GM18867 (cell line): Measurements from ENCODE around the gene CDT1.
"Not testable (repeated sequence)": the region's sequence is repeated elsewhere in the genome, so short reads cannot be mapped to it uniquely, and the experiment has no call there.

Experiments
- ATAC-seq: cut with Tn5 transposase; IDR thresholded peaks from one replicate; pipeline ENCODE4 v1.9.1; 2021; ENCODE audit warnings: mild to moderate bottlenecking, moderate library complexity; ENCODE audit not compliant: unreplicated experiment

Gene CDT1

DNA sequence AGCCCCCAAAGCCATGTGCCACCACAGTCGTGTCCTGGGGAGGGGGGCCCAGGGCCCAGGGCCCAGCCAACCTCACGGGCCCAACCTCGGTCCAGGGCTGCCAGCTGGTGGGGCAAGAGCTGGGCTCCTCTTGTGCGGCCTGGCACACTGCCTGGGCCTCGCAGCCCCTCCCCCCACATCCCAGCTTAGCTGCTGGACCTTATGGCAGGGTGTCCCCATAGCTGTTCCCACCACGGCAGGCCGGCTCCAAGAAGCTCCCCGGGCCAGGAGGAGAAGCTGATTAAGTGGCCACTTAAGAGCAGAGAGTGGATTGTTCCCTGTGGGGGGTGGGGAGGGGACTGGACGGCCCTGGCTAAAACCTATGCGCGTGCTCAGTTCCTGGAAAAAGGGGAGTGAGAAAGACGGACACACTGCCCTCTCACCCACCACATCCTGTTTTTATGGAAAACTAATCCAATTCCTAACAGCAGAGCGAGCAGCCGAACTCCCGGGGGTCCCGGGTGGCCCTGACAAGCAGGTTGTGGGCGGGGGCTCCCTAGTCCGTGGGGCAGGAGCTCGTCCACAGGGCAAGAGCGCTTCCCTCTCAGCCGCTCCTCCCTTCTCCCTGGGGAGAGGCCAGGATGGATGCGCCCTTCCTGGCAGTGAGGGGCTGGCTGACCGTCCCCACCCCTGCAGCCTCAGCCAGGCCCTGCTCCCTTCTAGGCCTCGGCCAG, 35.4 kb upstream of the CDT1 start:
- ATAC-seq = no peak

GRCh38 chr16:88769617-88770460, 33.8 kb upstream of the CDT1 start:
- ATAC-seq = no peak

DNA sequence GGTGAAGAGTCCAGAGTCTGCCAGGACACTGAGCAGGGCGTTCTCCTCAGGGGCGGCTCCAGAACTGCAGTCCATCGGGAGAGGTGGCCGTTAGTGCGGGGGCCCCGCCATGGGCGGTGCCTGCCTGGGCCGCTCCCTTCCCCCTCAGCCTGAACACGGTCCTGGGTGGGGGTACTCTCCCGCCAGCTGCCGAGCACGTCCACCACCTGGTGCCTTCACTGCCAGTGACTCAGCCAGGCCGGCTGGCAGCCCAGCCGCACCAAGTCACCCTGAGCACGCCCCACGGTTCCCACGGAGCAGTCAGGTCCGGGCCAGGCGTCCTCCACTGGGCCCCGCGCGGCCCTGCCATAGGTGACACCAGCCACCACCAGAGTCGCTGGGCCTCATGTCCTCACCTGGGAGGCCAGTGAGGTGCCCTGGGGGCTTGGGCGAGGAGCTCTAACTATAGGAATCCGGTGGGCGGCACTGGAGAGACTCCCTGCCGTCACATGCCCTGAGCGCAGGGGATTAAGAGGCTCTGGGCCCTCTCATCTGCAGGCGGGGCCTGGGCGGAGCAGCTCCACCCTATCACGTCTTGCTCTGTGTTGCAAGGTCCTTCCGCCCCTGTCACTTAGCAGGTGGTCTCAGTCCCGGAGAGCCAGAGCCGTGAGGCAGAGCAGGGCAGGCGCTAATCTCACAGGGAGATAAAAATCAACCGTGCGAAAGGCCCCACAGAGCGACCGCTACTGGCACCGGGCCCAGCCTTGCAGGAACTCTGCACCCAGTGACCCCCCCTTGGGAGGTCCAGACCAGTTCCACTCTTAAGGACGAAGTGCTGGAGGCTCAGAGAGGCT, 32.9 kb upstream of the CDT1 start:
- ATAC-seq = no peak

- ATAC-seq = no peak
These were observed 32.3 kb upstream of the CDT1 start for GRCh38 chr16:88771294-88771772.

DNA sequence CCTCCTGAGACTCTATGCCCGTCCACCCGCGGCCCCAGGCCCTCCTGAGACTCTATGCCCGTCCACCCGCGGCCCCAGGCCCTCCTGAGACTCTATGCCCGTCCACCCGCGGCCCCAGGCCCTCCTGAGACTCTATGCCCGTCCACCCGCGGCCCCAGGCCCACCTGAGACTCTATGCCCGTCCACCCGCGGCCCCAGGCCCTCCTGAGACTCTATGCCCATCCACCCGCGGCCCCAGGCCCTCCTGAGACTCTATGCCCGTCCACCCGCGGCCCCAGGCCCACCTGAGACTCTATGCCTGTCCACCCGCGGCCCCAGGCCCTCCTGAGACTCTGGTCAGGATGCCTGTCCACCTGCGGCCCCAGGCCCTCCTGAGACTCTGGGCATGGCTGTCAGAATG, 31.8 kb upstream of the CDT1 start:
- not testable (repeated sequence) for ATAC-seq

DNA sequence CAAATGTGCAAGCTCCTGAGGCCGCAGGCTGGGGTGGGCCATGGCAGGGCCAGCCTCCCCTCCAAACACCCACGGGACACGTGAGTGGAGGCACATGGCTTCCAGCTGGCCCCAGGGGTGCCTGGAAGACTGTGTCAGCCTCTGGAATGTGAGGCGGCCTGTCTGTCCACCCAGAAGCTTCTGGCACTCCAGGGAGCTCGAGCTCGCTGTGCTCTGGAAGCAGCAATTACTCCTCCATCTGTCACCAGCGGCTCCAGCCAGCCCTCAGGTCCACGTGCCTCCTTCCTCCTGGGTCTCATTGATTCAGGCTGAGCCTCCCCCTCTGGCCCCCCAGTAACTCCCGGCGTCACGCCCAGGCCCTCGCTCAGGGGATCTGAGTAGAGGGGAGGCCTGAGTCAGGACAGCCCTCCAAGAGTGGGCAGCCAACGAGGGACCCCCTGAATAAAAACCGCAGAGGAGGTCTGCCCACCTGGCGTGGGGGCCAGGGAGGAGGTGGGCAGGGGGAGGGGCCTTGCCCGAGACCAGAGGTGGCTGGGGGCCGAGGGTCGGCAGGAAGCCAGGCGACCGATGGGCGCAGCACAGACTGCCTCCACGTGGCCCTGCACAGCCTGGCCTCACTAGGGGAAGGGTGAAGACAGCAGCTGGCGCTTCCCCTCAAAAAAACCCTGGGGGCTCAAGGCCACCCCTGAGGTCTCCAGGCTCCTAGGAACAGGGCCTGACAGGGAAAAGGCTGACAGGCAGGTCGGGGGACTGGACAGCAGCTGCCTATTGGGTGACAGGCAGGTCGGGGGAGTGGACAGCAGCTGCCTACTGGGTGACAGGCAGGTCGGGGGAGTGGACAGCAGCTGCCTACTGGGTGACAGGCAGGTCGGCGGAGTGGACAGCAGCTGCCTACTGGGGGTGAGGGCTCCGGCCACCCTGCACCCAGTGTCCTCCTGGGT, 30.4 kb upstream of the CDT1 start:
- ATAC-seq = no peak

DNA sequence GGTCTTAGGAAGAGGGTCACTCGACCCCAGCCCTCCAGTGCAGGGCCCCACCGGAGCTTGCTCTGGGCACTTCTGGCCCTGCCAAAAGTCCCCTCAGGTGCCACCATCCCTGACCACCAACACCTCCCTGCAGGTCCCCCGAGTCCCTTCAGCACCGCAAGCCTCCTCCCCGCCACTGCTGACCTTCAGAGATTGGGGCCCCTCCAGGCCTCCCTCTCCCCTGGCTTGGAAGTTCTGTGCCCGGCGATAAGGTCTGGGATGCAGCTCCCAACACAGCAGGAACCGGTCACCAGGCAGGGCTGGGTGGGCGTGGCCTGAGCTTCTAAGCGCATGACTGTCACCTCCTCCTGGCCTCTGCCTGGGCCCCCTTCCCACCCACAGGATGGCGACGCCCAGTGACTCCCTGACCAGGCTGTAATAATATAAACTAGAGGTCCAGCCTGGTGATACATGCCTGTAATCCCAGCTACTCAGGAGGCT, 29.7 kb upstream of the CDT1 start:
- no peak for ATAC-seq

GRCh38 chr16:88774544-88775393, 28.8 kb upstream of the CDT1 start:
- no peak for ATAC-seq

DNA sequence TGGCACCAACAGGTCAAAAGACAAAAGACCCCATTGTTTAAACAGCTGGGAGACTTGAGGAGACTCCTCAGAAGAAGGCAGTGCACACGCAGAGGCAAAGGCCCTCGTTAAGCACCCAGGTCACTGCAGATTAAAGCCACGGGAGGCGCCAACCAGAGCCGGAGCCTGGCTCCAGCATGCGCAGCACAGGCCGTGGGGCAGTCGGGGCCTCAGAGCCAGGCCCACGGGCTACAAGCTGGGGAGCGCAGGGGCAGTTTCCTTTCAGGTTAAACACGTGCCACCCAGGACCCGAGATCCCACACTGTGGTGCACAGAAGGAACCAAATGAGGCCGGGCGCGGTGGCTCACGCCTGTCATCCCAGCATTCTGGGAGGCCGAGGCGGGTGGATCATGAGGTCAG, 27.8 kb upstream of the CDT1 start:
- no peak for ATAC-seq

DNA sequence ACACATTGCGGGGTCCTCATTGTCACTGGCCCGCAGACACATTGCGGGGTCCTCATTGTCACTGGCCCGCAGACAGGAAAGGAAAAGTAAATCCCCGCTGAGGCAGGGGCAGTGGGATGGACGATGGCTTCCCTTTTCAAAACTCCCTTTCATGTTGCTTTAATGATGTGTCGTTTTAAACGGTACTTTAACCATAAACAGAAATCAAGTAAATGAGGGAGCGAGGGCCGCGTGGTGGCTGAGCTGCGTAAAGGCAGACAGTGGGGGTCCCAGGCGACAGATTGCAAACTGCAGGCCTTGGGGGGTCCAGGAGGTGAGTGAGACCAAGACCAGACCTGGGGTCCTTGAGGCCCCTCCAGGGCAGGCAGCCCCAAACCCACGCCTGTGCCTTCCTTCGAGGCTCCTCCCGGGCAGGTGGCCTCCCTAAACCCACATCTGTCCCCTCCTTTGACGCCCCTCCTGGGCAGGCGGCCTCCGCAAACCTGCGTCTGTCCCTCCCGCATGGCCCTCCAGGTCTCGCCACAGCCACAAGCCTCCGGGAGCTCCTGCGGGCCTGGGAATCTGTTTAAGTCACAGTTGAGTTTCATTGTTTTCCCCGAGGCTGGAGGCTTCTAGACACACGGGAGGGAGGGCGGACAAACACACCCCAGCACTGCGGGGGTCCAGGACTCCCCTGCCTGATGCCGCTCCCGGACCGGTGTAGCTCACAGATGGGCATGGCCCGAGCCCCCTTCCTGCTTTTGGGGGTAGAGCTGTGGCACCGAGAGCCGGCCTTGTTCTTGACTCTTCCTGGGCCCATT, 25.9 kb upstream of the CDT1 start:
- no peak for ATAC-seq

DNA sequence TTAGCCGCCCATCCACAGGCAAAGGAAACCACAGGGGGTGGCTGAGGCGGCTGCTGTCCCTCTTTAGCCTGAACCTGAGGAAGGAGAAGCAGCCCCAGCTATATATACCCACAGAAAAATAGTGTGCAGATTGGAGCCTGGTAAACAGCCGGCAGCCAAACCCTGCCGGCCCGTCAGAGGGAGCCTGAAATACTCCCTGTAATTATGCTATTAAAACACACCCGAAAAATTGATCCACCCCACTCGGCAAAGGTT, 25.4 kb upstream of the CDT1 start:
- no peak for ATAC-seq

DNA sequence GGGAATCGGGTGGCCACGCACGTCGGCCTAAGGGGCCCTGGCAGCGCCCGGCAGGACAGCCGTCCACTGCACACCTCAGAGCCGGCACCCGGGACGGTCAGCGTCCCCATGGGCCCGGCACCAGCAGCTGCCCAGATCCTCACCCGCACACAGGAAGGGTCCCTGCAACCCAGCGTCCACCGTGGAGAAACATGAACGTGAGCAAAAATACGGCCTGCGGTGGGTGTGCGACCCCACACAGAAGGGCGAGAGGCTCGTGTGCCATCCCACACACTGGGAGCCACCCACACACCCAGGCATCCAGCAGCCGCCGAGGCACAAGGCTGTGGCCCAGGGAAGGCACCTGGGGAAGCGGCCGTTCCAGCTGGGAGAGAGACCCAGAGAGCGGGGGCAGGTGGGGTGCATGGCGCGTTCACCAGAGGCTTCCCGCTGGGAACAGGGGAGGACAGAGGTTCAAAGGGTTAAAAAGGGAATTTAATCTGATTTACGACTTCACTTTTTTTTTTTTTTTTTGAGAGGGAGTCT, 25.0 kb upstream of the CDT1 start:
- no peak for ATAC-seq

DNA sequence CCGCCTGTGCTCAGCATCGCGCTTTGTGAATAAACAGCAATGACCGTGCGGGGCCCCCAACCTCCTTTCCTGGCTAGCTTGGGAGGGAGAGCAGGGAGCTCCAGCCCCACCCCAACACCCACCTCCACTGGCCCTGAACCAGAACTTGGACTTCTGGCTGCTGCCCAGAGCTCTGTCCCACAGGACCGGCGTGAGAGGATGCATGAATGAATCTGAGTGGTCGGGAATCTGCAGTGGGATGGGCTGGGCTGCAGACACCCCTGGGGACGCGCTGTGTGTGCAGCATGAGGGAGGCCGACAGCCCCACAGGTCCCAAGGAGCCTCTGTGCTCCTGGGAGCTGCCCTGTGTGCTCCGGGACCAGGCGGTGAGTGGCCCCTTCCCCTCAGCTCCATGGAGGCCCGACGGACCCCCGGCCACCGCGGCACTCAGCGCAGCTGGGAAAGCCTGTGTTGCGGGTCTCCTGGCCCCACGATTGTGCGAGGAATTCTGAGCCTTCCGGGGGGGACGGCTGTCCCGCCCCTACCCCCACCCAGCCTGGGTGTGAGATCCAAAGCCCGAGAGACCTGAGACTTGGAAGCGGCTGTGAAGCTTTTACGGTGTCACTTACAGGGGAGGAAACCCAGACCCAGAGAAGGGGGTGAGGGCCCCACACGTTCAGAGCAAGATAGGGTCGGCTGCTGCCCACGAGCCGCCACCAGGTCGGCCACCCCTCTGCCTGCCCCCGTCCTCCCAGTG, 24.0 kb upstream of the CDT1 start:
- ATAC-seq = no peak

DNA sequence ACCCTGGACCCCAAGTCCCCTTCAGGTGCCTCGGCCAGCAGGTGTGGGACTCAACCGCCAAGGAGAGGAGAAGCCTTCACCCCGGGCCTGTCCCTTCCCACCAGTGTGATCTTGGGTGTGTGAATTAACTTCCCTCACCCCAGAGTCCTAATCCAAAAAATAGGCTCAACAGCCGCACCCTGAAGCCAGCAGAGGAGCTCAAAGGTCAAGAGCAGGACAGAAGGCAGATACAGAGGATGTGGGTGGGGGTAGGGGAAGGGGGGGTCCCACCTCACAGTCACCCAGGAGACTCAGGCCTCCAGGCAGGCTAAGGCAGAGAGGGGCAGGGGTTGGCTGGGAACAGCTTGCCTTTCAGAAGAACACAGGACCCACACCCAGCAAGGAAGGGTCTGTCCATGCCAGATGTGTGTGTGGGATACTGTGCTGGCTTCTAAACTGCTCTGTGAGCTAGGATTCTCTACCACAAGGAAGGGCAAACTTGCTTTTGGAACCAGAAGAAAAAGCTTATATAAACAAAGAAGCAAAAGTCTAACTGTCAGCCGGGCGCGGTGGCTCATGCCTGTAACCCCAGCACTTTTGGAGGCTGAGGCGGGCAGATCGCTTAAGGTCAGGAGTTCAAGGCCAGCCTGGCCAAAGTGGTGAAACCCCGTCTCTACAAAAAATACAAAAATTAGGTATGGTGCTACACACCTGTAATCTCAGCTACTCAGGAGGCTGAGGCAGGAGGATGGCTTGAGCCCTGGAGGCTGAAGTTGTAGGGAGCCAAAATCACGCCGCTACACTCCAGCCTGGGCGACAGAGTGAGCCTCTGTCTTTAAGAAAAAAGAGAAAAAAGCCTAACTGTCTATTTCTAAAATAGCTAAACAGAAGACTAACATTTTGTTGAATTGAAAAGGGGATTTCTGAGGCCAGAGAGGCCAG, 23.2 kb upstream of the CDT1 start:
- no peak for ATAC-seq

DNA sequence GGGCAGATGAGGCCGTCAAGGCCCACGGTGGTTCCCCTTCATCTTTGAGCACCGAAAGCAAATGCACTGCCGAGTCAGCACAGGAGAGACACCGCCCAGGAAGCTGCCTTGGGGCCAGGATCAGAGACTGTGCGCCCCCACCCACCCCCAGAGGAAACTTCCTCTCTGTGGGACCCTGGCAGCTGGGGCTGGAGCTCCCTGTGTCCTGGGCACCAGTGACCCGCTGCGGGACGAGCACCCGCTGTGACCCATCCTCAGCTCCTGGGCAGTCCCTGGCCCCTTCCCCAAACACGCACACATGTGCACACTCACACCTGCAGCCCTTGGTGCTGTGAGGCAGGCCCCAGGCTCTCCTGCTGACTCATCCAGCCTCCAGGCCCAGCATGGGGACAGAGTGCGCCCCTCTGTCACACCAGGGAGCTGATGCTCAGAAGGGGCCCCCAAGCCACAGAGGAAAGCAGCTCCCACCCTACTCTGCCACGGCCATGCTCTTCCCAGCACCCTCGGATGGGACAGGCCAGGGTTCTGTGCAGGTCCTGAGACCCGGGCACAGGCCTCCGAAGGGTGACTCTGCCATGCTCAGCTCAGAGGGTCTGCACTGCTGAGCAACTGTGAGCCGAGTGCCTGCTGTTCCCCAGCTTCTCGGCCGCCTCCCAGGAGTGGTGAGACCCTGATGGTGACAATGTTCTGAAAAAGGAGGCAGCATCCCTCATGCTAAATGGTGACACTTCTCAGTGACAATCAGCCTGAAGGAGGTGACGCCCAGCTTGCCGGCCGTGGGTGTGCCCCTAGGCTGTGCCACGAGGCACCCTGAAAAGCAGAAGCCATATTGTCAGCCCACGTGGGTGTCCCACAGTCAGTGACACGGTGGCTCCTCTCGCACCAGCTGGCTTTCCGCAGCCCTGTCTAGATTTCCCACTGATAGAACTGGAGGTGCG, 22.2 kb upstream of the CDT1 start:
- ATAC-seq = no peak
